ENCODE measurements around the gene POLA2. TPM values are rescaled to one million over a fixed set of nuclear protein-coding genes. Genes with fewer than 3 reads are reported as not detected.

Gene POLA2
- total RNA-seq, 1 experiment from 2014 or later: 8.7 TPM

Other genes with a start within 250 kb of the POLA2 start
- 118 and 140 TPM in 2 replicates for gene ARL2, start 247.8 kb upstream of the POLA2 start, total RNA-seq (2014; rRNA removed; shearing (Covaris generic); ENCODE audit: low replicate concordance)
- gene SNX15, start 234.5 kb upstream of the POLA2 start, total RNA-seq (2014; rRNA removed; shearing (Covaris generic); ENCODE audit: low replicate concordance): 14.2 and 16.8 TPM in 2 replicates
- gene SAC3D1, start 220.8 kb upstream of the POLA2 start, total RNA-seq (2014; rRNA removed; shearing (Covaris generic); ENCODE audit: low replicate concordance): 63.6 and 72.7 TPM in 2 replicates
- gene NAALADL1, start 203.4 kb upstream of the POLA2 start, total RNA-seq (2014; rRNA removed; shearing (Covaris generic); ENCODE audit: low replicate concordance): 0.88 TPM in 1 of 2 replicates, not detected in the other
- gene CDCA5, start 177.9 kb upstream of the POLA2 start, total RNA-seq (2014; rRNA removed; shearing (Covaris generic); ENCODE audit: low replicate concordance): 41.7 and 63.4 TPM in 2 replicates
- gene ZFPL1, start 177.7 kb upstream of the POLA2 start, total RNA-seq (2014; rRNA removed; shearing (Covaris generic); ENCODE audit: low replicate concordance): 39.6 and 78.3 TPM in 2 replicates
- 115 and 146 TPM in 2 replicates for gene VPS51, start 165.7 kb upstream of the POLA2 start, total RNA-seq (2014; rRNA removed; shearing (Covaris generic); ENCODE audit: low replicate concordance)
- 8.1 and 19.1 TPM in 2 replicates for gene TM7SF2, start 150.1 kb upstream of the POLA2 start, total RNA-seq (2014; rRNA removed; shearing (Covaris generic); ENCODE audit: low replicate concordance)
- 11.4 and 16.5 TPM in 2 replicates for gene ZNHIT2, start 144.3 kb upstream of the POLA2 start, total RNA-seq (2014; rRNA removed; shearing (Covaris generic); ENCODE audit: low replicate concordance)
- gene FAU, start 139.8 kb upstream of the POLA2 start, total RNA-seq (2014; rRNA removed; shearing (Covaris generic); ENCODE audit: low replicate concordance): 139 and 153 TPM in 2 replicates
- gene MRPL49, start 139.6 kb upstream of the POLA2 start, total RNA-seq (2014; rRNA removed; shearing (Covaris generic); ENCODE audit: low replicate concordance): 66.7 and 84.9 TPM in 2 replicates
- gene SYVN1, start 127.4 kb upstream of the POLA2 start, total RNA-seq (2014; rRNA removed; shearing (Covaris generic); ENCODE audit: low replicate concordance): 4.3 and 5.4 TPM in 2 replicates
- gene SPDYC, start 91.7 kb upstream of the POLA2 start, total RNA-seq (2014; rRNA removed; shearing (Covaris generic); ENCODE audit: low replicate concordance): not detected in 2 replicates
- 67.8 and 128 TPM in 2 replicates for gene CAPN1, start 80.0 kb upstream of the POLA2 start, total RNA-seq (2014; rRNA removed; shearing (Covaris generic); ENCODE audit: low replicate concordance)
- gene CDC42EP2, start 52.9 kb downstream of the POLA2 start, total RNA-seq (2014; rRNA removed; shearing (Covaris generic); ENCODE audit: low replicate concordance): 4.6 TPM in 1 of 2 replicates, not detected in the other
- 29.8 and 61.4 TPM in 2 replicates for gene DPF2, start 71.9 kb downstream of the POLA2 start, total RNA-seq (2014; rRNA removed; shearing (Covaris generic); ENCODE audit: low replicate concordance)
- 0.23 and 1.5 TPM in 2 replicates for gene TIGD3, start 92.8 kb downstream of the POLA2 start, total RNA-seq (2014; rRNA removed; shearing (Covaris generic); ENCODE audit: low replicate concordance)
- gene SLC25A45, start 120.7 kb downstream of the POLA2 start, total RNA-seq (2014; rRNA removed; shearing (Covaris generic); ENCODE audit: low replicate concordance): 1.1 and 2.3 TPM in 2 replicates
- gene FRMD8, start 124.7 kb downstream of the POLA2 start, total RNA-seq (2014; rRNA removed; shearing (Covaris generic); ENCODE audit: low replicate concordance): 24.8 and 35.5 TPM in 2 replicates
- 2.3 and 8.7 TPM in 2 replicates for gene NEAT1, start 160.8 kb downstream of the POLA2 start, total RNA-seq (2014; rRNA removed; shearing (Covaris generic); ENCODE audit: low replicate concordance)
- 107 and 234 TPM in 2 replicates for gene MALAT1, start 237.1 kb downstream of the POLA2 start, total RNA-seq (2014; rRNA removed; shearing (Covaris generic); ENCODE audit: low replicate concordance)